Measurements from ENCODE around the gene SIGLEC9. TPM values are rescaled to one million over a fixed set of nuclear protein-coding genes. Genes with fewer than 3 reads are reported as not detected.

SIGLEC9 gene
- total RNA-seq, 1 donor from 2014 or later = not detected

DNA sequence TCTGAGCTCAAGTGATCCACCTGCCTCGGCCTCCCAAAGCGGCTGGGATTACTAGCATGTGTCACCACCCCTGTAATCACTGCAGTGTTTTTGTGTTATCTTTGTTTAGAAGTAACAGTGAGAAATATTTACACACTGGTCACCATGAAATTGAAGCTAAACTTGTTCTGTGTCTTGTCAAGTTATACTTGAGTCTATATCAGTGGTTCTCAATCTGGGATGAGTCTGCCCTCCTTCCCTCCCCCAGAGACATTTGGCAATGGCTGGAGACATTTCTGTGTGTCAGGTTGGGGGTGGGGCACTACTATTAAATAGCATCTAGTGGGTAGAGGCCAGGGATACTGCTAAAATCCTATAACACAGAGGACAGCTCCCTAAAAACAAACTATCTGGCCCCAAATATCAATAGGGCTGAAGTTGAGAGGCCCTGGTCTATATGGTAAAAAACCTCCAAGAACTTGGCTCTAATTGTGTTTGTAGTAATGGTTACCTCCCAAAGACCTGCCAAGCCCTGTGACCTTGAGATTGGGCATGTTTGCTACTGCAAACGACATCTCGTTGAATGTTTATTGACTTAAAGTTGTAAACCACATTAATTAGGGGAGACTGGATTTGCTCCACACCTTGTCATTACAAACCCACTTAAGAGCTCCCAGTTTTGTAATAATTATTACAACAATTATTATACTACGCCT lies 23.4 kb upstream of the SIGLEC9 start:
- Mint-ChIP-seq H3K27ac (peak overlapping the region; percentile 66), H3K4me3 (no peak overlapping the region), H3K36me3 (peaks cover 12% of the 10 kb centered on the region), H3K4me1 (no peaks in the 10 kb centered on the region), H3K27me3 (ENCODE audit: low read depth) (no peaks in the 10 kb centered on the region), H3K9me3 (no peaks in the 10 kb centered on the region)
- TF ChIP-seq, protein P1, sequence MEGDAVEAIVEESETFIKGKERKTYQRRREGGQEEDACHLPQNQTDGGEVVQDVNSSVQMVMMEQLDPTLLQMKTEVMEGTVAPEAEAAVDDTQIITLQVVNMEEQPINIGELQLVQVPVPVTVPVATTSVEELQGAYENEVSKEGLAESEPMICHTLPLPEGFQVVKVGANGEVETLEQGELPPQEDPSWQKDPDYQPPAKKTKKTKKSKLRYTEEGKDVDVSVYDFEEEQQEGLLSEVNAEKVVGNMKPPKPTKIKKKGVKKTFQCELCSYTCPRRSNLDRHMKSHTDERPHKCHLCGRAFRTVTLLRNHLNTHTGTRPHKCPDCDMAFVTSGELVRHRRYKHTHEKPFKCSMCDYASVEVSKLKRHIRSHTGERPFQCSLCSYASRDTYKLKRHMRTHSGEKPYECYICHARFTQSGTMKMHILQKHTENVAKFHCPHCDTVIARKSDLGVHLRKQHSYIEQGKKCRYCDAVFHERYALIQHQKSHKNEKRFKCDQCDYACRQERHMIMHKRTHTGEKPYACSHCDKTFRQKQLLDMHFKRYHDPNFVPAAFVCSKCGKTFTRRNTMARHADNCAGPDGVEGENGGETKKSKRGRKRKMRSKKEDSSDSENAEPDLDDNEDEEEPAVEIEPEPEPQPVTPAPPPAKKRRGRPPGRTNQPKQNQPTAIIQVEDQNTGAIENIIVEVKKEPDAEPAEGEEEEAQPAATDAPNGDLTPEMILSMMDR (IDR thresholded peaks at IDR 0.05; ENCODE audit: unreplicated experiment) = no peak
- no peak for DNase-seq (ENCODE audit: low spot score in 2 of 2, unreplicated experiment in 2 of 2)

DNA sequence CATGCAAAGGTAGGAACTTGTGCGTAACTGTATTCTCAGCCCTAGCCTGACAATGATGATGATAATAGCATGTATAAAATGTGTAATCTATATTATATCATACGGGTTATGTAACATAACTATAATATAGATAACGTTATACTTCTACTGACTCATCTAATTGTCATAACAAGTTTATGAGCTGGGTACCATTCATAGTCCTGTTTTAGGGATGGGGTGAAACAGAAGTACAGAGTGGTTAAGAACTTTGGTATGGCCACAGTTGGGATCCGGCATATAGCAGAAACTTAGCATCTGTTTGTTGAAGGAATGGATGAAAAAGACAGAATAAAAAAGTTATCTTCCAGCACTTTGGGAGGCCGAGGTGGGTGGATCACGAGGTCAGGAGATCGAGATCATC lies 21.7 kb upstream of the SIGLEC9 start:
- peaks cover 11% of the 10 kb centered on the region for H3K4me1 Mint-ChIP-seq
- no peak overlapping the region for H3K27ac Mint-ChIP-seq
- TF ChIP-seq, protein P1 (IDR thresholded peaks at IDR 0.05; ENCODE audit: unreplicated experiment) = no peak
- H3K9me3 Mint-ChIP-seq = no peaks in the 10 kb centered on the region
- H3K36me3 Mint-ChIP-seq = peaks cover 12% of the 10 kb centered on the region
- H3K27me3 Mint-ChIP-seq (ENCODE audit: low read depth) = no peaks in the 10 kb centered on the region
- H3K4me3 Mint-ChIP-seq = no peak overlapping the region
- DNase-seq (ENCODE audit: low spot score in 2 of 2, unreplicated experiment in 2 of 2) = no peak

DNA sequence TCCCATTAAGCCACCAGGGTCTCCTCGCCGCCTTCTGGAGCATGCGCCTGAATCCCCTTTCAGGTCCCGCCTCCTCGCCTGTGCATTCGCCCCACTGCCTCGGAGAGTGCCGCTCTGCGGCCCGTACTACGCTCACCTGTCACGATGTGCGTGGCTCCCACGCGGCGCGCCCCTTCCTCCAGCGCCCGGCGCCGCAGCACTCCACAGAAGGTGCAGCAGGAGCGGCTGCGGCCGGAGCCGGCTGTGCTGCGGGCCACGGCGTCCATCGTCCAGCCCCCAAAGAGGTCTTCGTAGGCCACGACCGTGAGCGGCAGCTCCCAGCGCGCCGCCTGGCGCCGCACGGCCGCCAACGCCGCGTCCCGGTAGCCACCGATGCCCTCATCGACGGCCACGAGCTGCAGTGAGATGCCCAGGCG lies 20.8 kb upstream of the SIGLEC9 start:
- no peaks in the 10 kb centered on the region for H3K27me3 Mint-ChIP-seq (ENCODE audit: low read depth)
- peaks cover 12% of the 10 kb centered on the region for H3K36me3 Mint-ChIP-seq
- no peaks in the 10 kb centered on the region for H3K9me3 Mint-ChIP-seq
- DNase-seq (ENCODE audit: low spot score in 2 of 2, unreplicated experiment in 2 of 2) = no peak
- no peak overlapping the region for H3K4me3 Mint-ChIP-seq
- no peak overlapping the region for H3K27ac Mint-ChIP-seq
- TF ChIP-seq, protein P1 (IDR thresholded peaks at IDR 0.05; ENCODE audit: unreplicated experiment) = no peak
- H3K4me1 Mint-ChIP-seq = peaks cover 15% of the 10 kb centered on the region

DNA sequence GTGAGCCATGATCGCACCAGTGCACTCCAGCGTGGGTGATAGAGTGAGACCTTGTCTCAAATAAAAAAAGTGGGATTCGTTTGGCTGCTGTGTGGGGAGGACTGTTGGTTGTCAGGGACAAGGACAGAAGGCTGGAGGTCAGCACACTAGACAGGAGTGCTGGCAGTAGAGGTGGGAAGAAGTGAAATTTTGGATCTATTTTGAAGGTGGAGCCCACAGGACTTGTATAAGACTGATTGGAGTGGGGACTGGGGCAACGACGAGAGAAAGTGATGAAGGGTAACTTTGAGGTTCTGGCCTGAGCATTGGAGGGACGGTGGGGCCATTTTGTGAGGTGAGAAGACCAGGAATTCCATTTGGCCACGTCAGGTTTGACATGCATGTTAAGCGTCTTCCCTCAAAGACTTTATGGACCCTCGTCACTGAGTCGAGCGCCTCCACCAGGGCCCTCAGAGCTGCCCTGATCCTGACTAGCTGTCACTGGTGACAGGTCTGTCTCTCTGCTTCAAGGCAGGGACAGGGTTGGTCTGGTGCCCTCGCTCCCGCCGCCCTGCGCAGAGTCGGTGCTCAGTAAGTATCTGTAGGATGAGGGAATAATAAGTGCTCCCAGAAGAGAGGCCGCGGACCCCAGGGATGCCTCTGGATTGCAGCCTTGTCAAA lies 17.2 kb upstream of the SIGLEC9 start:
- Mint-ChIP-seq H3K36me3 (peaks cover 8% of the 10 kb centered on the region), H3K4me3 (peak overlapping the region; percentile 89), H3K4me1 (peaks cover 15% of the 10 kb centered on the region), H3K27ac (peak overlapping the region; percentile 94), H3K27me3 (ENCODE audit: low read depth) (peaks cover 6% of the 10 kb centered on the region), H3K9me3 (no peaks in the 10 kb centered on the region)
- TF ChIP-seq, protein P1 (IDR thresholded peaks at IDR 0.05; ENCODE audit: unreplicated experiment) = no peak
- no peak for DNase-seq (ENCODE audit: low spot score in 2 of 2, unreplicated experiment in 2 of 2)

DNA sequence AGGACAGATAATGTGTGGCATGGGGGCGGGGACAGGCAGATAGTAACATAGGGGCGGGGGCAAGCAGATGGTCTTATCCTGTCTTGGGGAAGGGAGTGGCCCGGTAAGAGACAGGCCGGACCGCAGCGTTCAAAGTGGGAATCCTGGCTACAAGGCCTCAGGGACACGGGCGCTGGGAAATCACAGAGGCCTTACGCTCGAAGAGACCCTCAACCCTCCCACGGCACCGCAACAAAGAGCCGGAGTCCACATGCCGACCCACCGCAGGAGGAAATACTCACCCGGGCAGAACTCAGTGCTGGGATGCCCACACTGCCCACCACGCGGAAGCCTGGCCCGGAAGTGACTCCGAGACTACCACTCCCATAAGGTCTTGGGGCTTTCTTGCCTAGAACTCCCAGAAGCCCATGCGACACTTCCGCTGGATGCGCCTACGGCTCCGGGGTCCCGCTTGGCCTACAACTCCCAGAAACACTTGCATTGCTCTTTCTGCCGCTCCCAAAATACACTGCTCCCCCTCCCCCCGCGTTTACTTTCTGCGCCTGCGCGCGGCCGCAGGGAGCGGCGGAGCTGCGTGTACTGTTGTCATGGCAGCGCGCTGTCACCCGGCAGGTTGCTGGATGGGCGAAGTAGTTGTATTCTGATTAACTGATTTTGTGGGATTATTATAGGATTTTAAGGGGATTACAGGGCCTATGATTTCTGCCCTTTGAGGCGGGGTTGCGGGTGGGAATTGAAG lies 16.5 kb upstream of the SIGLEC9 start, which contains the start of gene CTU1:
TSS of gene CTU1 (minus strand) at position 344 of the 739 bp plus-strand sequence. CDS start 3,840 bp downstream, outside the sequence.
- H3K9me3 Mint-ChIP-seq = no peaks in the 10 kb centered on the region
- peaks cover 6% of the 10 kb centered on the region for H3K36me3 Mint-ChIP-seq
- TF ChIP-seq, protein P1 (IDR thresholded peaks at IDR 0.05; ENCODE audit: unreplicated experiment) = no peak
- peak within 1 kb of the TSS; percentile 94 for H3K27ac Mint-ChIP-seq
- peak within 1 kb of the TSS; percentile 89 for H3K4me3 Mint-ChIP-seq
- peaks cover 6% of the 10 kb centered on the region for H3K27me3 Mint-ChIP-seq (ENCODE audit: low read depth)
- H3K4me1 Mint-ChIP-seq = peaks cover 15% of the 10 kb centered on the region
- DNase-seq (ENCODE audit: low spot score in 2 of 2, unreplicated experiment in 2 of 2) = peak; percentile 95 to 98
